ENCODE data around the gene C22orf23.

Gene C22orf23

DNA sequence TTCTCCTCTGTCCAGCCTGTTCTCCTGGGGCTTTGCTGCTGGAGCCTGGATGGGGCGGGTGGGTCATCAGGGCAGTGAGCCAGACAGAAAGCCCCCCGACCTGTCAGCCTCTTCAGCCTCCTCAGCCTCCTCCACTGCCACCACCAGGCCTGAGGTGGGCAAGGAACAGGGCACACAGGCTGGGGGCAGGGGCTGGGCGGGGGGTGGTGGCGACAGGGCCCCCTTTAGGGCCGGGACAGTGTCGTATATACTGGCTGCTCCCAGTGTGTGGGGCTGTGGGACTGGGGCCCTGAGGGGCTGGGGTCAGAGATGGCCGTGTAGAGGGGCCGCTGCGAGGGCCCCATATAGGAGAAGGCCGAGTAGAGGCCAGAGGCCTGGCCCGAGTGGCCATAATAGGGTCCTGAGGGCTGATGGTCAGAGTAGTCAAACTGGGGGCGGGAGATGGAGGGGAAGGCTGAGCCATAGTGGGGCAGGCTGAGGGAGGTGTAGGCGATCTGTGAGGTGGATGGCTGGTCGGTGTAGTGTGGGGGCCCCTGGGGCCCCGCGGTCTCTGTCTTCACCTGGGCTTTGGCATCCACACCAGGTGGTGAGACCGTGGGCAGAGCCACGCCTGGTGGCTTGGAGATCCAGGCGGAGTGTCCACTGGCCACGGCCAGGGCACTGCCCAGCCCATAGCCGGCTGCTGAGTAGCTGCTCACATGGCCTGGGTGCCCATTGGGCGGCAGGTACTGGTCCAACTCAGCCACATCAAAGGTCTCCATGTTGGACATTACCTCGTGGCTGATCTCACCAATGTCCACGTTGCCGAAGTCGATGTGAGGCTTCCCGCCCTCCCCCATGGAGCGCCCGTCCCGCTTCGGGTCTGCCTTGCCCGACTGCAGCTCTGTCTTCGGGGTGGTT is 20.1 kb upstream of the C22orf23 start:
- TF ChIP-seq, protein P1, sequence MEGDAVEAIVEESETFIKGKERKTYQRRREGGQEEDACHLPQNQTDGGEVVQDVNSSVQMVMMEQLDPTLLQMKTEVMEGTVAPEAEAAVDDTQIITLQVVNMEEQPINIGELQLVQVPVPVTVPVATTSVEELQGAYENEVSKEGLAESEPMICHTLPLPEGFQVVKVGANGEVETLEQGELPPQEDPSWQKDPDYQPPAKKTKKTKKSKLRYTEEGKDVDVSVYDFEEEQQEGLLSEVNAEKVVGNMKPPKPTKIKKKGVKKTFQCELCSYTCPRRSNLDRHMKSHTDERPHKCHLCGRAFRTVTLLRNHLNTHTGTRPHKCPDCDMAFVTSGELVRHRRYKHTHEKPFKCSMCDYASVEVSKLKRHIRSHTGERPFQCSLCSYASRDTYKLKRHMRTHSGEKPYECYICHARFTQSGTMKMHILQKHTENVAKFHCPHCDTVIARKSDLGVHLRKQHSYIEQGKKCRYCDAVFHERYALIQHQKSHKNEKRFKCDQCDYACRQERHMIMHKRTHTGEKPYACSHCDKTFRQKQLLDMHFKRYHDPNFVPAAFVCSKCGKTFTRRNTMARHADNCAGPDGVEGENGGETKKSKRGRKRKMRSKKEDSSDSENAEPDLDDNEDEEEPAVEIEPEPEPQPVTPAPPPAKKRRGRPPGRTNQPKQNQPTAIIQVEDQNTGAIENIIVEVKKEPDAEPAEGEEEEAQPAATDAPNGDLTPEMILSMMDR (IDR thresholded peaks at IDR 0.05; ENCODE audit: insufficient read depth, low read depth, low read length, missing control alignments), result no peak
- no peak for DNase-seq (ENCODE audit: low read depth)
- H3K4me3 ChIP-seq (ENCODE audit: low read depth, low read length), result no peak overlapping the region

DNA sequence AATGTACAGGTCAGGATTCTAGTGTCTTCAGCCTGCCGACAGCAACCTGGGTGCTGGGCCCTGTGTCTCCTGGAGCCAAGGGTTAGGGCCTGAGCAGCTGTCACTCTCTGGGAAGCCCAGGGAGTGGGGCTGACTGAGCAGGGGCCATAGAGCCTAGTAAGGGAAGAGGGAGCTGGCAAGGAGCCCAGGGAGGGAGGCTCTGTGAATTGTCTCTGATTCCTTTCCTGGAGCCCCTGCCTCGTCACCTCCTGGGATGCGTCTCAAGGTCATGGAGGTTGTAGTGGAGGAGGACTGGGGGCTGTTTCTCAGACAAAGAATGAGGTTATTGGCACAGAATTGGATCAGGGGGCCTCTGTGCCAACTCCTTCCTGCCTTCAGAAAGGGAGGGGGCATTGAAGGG is 19.1 kb upstream of the C22orf23 start:
- H3K4me3 ChIP-seq (ENCODE audit: low read depth, low read length), result no peak overlapping the region
- no peak for DNase-seq (ENCODE audit: low read depth)
- TF ChIP-seq, protein P1 (IDR thresholded peaks at IDR 0.05; ENCODE audit: insufficient read depth, low read depth, low read length, missing control alignments), result no peak

DNA sequence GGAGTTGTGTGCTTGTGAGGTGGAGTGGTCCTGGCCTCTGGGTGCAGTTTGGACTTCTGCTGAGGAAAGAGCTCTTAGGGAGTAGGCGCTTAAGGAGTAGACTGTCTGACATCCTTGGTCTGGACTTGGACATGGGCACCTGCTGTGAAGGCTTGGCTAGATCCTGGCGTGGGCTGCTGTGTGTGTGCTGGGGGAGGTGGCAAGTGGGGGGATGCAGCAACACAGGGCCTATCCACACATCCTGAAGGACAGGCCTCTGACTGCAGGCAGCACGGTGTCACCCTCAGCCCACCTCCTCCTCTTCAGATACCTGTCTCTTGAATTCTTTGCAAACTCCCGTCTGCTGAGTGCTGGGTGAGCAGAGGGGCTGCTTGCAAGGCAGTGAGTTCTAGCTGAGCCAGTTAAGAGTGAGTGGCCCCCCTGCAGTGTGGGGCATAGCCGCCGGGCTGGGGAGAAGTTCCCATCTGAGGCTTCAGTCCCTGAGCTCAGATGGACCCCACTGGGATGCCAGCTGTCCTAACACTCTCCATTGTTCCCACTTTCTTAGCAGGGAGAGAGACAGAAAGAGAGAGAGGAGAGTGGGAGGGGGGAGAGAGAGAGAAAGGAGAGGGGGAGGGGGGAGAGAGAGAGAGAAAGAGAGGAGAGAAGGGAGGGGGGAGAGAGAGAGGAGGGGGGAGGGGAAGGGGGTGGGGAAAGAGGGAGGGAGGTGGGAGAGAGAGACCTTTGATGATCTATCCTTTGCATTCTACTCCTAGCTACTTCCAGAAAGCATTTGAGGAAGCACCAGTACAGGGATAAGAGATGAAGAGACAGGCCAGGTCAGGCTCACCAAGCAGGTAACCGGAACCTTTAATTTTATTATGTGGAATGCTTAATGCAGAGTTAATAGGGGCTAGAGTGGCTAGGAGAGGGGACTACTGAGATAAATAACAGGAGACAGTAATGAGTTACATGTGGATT is 18.4 kb upstream of the C22orf23 start:
- H3K4me3 ChIP-seq (ENCODE audit: low read depth, low read length), result no peak overlapping the region
- TF ChIP-seq, protein P1 (IDR thresholded peaks at IDR 0.05; ENCODE audit: insufficient read depth, low read depth, low read length, missing control alignments), result no peak
- DNase-seq (ENCODE audit: low read depth), result no peak

DNA sequence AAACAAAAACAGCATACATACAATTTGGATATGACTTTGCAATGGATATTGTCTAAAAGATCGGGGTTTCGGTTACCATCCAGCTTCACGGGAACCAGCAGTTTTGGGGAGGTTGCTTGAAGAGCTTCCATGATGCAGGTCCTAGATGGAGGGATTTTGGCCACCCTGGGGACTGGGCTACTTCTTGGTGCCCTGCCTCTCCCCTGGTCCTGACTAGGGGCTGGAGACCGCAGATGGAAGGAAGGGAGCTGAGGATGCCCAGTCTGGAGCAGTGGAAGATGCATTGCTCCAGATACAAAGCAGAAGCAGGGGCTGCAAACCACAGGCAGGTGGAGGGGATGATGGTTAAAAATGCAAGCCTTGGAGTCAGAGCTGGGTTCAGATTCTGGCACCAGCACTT is 17.5 kb upstream of the C22orf23 start:
- H3K4me3 ChIP-seq (ENCODE audit: low read depth, low read length), result no peak overlapping the region
- TF ChIP-seq, protein P1 (IDR thresholded peaks at IDR 0.05; ENCODE audit: insufficient read depth, low read depth, low read length, missing control alignments), result no peak

DNA sequence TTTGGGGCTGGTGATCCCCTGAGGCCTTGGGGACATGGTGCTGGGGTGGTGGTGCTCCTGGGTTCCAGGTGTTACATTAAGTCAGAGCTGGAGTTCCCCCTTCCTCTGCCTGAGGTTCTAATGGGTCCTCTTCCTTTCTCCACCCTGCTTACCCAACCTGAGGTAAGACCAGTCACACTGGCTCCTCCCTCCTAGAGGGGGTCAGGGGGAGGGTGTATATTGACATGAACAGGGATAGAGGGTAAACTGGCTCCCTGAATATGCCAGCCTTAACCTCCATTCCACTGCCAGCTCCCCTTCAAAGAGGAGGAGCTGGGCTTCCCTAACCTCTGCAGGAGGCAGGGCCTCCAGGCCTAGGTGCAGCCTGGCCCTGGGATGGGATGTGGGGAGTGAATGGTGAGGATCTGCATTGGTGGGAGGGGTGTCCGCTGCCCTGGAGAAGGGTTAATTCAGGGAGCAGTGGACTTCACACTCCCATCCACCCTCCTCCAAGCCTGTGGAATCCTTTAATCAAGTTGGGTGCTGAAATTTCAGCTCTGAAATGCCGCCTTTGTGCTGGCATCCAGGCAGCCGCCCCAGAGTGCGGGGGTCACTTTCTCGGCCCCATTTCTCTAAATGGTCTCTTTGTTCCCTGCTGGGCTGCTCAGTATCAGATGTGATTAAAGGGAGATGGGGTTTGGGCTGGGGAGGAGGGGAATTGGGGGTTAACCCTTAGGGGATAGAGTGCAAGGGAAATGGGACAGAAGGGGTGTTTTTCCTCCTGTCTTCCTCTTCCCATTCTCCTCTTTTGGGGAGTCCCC is 15.3 kb upstream of the C22orf23 start:
- DNase-seq (ENCODE audit: low read depth), result no peak
- no peak overlapping the region for H3K4me3 ChIP-seq (ENCODE audit: low read depth, low read length)
- TF ChIP-seq, protein P1 (IDR thresholded peaks at IDR 0.05; ENCODE audit: insufficient read depth, low read depth, low read length, missing control alignments), result no peak

More for the DNA sequence above, 17.5 kb upstream of the C22orf23 start:
- no peak for DNase-seq (ENCODE audit: low read depth)
